Right forelimb (tissue), 1 donor: ENCODE data around the gene LARP4B.

ENCODE experiments used
- DNase-seq: peaks from one replicate; pipeline ENCODE4 v3.0.0-alpha.2; 2018

LARP4B gene

DNA sequence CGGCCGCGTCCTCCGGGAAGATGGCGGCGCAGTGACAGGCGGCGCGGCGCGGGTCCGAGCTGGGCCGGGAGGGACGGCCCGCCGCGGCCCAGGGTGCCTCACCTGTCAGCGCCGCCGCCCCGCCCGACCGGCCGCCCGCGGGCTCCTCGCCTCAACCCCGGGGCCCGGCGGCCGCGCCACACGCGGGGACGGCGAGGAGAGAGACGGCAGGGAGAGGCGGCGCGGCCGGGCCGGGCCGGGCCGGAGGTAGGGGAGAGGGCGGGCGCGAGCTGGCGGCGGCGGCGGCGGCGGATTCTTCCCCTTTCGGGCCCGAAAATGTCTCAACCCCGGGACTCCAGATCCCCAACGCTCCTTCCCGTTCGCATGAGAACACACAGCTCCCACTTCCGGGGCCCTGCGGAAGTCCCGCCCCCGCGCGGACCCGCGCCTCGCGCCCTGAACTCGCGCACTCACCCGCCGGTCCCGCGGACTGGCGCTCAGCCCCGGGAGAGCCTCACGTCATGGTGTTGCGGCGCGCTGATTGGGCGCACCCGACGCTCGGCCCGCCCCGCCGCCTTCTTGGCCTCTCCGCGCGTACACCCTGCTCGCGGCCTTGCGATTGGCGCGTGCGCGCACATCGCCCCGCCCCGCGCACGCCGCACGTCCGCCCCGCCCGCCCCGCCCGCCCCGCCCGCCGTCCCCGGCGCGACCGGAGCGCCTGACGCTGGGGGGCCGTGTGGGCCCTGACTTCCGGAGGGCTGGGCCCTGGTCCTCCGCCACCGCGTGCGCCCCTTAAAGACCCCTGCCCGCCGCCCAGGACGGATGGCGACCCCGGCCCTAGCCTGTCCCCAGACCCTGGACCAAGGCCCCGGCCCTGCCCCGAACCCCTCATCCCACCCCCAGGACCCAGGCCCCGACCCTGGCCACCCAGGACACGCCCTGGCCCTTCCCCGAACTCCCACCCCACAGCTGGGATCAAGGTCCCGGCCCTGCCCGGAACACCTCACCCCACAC, at the start of gene LARP4B:
Gene LARP4B, minus strand, starts transcription at position 380 of the 993 bp plus-strand sequence. CDS start 45,984 bp downstream, outside the sequence.
- DNase-seq = peak; percentile 99

DNA sequence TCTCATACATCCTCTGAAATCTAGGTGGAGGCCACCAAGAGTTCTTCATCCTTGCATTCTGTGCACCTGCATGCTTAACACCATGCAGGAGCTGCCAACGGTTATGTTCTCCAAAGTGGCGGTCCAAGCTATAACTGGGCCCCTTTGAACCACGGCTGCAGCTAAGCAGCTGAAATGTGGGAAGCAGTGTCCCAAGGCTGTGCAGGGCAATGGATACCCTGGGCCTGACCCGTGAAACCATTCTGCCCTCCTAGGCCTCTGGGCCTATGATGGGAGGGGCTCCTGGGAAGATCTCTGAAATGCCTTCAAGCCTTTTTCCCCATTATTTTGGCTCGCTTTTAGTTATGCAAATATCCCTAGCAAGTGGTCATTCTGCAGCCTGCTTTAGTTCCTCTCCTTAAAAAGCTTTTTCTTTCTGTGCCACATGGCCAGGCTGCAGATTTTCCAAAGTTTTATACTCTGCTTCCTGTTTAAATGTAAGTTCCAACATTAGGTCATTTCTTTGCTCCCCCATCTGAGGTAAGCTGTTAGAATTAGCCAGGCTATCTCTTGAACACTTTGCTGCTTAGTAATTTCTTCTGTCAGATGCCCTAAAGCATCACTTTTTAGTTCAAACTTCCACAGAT, 49.1 kb upstream of the LARP4B start:
- DNase-seq = no peak

DNA sequence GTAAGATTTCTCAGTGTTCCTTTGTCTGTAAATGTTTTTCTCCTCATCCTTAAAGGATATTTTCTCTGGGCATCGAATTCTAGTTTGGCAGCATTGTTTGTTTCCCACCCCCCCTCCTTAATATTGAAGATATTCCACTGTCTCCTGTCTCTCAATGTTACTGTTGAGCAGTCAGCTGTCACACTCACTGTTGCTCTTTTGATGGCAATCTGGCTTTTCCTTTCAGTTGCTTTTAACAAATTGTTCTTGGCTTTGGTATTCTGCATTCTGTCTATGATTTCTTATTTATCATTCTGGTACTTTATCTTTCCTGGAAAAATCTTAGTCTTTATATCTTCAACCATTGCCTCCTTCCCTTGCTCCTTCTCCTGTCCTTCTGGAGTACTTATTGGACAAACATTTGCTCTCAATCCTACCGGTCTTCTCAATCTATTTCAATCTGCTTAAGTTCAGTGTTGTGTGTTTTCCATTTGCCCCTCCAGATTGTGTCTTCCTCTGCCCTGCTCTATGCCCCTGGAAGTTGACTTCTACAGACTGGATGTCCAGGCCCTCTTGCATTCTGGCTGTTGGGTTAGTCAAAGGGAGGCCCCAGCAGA, 47.4 kb upstream of the LARP4B start:
- DNase-seq = no peak

DNA sequence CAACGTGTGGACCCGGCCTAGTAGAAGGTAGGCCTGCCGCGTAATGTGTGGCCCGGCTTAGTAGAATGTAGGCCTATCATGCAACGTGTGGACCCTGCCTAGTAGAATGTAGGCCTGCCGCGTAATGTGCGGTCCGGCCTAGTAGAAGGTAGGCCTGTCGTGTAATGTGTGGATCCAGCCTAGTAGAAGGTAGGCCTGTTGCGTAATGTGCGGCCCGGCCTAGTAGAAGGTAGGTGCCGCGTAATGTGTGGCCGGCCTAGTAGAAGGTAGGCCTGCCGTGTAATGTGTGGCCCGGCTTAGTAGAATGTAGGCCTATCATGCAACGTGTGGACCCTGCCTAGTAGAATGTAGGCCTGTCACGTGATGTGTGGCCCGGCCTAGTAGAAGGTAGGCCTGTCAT, 44.8 kb upstream of the LARP4B start:
- DNase-seq = no peak

DNA sequence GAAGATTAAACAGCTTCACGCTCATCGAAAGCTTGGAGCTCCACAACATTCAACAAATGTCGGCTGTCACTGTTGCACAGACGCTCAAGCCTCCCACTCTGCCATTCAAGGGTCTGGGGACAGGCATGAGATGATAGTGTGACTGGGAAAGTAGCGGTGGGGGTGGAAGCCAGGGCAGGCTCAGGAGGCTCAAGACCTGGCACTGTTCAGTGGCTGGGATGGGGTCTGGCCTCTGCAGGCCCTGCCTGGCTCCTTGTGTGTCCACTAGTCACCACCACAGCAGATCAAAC, 43.2 kb upstream of the LARP4B start:
- DNase-seq = no peak

DNA sequence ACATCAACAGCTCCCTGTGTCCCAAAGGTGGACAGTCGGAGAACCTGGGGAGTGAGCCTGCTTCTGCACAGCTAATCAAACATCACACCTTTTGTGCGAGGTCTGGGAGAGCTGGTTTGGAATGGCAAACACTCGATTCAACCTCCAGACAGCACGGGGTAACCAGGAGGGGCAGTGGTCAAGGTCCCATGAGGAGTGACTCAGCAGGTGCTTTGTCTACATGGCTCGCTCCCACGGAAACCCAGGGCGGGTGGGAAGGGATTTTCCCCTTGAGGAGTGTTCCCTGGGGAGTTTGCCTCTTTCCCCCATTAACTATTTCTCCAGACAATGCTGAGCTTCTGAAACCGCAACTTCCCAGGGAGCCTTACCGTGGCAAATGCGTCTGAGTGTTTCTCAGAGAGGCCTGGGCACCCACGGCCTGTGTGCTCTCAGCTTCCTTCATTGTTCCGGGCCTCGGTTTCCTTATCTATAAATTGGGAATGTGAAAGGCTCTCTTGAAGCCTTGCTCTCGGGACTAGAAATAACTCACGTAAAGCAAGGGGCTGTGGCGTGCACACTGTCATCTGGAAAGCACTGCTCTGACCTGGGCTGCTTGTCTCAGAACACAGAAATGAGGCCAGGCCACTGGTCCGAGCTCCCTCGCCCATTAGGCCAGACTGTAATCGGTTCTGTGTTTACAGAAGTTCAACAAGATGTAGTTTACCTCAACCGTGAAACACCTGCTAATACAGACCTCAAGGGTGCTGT, 42.7 kb upstream of the LARP4B start:
- no peak for DNase-seq

DNA sequence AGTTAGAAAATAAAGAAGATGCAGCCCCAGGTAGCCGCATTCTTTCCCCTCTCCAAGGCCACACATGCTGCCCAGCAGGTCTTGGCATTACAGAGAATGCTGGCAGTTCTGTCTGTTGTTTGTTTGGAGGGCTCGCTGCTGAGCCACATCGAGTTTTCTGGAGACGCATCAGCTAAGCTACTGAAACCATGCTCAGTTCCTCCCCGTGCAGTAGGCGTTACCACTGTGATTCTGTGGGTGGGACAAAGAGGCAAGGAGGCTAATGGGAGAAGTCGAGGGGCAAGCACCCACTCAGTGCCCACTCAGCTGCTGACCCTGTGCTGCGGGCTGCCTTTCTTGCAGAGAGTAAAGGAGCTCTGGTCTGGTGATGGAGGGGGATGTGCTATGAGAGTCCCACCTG, 41.3 kb upstream of the LARP4B start:
- no peak for DNase-seq

DNA sequence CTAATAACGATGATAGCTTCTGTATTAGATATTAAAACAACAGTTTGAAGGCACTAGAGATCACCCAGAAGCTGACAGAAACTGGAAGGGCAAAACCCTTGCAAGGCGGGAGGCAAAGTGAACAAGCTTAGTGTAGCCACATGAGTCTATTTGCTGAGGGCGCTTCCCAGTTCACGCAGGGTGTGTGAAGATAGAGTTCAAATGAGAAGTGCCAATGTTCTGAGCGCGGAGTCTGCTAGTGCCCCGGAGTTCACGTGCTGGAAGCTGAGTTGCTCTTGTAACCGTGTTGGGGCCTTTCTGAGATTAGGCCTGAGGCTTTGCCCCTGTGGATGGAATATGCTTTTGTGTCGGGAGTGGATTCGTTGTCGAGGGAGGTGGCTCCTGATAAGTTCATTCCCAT, 40.1 kb upstream of the LARP4B start:
- no peak for DNase-seq

DNA sequence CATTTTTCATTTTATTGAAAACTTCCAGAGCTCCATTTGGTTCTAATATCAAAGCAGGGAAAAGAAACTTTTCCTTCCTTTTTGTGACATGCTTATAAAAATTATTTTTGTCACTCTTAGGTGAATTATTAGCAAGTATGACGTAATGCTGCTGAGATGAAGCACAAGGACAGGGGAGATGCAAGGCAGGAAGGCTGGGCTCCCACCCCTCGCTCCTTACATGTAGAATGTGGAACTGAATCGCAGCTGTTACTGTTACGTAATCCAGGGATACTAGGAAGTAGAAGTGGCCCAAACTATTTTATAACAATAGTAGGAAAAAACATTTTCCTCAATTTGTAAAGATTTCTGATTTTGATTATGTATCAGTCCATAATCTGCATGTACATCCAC, 39.6 kb upstream of the LARP4B start:
- DNase-seq = no peak

DNA sequence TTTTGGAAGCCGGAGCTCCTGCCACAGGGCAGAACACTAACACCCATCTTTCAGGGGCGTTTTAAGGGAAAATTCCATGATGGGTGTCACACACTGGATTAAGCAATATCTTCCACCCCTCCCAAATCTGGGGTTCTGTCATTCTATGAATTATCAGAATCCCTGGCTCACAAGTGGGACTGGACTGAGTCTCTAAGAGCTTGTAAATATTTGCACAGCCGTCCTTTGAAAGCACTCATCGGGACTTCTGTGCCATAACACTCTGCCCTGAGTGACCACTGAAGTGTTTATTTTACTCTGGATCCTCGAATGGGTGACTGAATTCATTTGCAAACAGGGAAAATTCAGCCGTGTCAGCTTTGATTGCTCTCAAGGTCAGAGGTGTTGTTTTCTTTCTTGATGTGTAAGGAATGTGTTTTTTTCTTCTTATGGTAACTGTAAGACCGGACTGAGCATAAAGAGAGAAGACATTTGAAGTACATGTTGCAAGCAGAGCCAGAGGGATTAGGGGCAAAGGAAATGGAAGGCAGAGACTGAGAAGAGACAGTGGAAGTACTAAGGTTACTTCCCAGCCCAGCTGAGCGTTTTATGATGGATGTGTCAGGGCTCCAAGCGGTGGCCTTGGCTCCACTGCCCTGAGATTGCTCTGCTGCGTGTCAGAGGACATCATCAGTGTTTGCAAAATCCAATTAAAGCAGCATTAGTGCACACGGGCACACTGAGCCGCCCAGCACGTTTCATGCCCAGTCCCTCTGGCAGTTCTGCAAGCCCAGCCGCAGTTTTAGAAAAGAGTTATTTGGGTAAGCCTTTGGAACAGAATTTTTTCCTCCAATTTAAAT, 39.0 kb upstream of the LARP4B start:
- DNase-seq = no peak

DNA sequence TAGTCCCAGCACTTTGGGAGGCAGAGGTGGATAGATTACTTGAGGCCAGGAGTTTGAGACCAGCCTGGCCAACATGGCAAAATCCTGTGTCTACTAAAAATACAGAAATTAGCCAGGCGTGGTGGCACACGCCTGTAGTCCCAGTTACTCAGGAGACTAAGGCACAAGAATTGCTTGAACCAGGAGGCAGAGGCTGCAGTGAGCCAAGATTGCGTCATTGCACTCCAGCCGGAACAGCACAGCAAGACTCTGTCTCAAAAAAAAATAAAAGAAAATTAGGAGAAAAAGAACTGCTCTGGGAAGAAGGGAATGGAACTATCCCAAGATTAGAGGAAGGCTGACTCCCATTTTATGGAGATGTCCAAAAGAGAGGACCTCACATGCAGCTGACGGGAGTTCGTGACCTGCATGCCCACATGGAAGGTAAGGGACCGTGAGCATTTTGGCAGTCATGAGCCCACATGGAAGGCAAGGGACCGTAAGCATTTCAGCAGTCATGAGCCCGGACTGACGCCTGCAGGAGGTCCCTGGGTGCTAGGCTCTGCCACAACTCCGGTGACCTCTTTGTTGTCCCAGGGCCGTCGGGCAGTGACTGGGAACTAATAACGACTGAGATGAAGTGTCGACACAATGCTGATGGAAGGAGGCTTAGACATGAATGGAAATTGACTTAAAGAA, 38.1 kb upstream of the LARP4B start:
- no peak for DNase-seq

DNA sequence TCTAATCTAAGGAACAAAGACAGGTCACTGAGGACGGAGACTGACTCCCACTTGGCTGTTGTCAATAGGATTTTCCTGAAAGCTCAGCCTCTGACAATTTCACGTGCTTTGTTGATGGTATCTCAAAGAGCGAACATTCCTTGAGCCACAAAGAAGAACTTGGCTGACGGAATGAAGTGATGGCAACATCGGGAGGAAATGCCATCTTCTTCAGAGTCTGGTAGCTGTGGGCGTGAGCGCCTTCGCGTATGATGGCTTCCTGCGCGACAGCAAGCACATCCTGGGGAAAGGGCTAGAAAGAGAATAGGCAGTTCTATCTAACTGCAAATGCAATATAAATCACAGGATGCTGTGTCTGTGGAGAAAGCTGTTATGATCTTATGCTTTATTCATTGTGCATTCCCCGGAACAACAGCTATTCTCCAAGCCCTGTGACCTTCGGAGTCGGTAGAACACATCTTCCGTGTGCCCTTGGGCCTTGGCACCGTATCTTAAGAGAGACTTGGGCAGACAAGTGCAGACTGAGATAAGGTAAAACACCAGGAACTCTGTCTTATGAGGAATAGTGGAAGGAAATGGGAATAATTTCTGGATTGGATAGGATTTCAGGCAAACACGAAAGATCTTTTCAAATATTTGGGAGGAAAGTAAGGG, 37.2 kb upstream of the LARP4B start:
- no peak for DNase-seq

DNA sequence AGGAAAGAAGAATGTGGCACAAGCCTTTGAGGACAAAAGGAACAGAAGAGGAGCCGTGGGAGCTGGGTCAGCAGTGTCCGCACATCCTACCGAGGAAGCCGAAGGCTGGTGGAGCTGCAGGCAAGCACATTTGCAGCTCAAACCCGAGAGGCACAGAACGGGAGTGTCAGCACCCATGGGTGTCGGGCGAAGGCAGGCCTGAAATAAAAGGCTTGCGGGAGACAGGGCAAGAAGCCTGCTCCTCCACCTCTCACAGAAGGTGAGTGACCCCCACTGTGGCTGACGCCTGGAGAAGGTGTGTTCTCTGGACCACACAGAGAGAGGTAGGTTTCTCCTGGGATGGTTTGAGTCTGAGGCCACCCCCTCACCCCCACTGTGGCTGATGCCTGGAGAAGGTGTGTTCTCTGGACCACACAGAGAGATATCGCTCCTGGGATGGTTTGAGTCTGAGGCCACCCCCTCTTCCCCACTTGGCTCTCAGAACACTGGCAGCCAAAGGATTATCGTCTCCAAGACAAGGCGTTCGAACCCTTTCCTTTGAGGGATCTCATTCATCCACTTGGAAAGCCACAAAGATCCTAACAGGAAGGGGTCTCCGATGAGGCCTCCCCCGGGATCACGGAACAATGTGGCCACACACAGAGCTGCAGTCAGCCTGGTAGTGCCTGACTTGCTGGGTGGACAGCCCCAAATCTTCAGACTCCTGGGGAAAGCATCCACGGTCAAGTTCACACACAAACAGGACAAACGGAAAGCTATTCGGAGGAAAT, 35.1 kb upstream of the LARP4B start:
- no peak for DNase-seq

DNA sequence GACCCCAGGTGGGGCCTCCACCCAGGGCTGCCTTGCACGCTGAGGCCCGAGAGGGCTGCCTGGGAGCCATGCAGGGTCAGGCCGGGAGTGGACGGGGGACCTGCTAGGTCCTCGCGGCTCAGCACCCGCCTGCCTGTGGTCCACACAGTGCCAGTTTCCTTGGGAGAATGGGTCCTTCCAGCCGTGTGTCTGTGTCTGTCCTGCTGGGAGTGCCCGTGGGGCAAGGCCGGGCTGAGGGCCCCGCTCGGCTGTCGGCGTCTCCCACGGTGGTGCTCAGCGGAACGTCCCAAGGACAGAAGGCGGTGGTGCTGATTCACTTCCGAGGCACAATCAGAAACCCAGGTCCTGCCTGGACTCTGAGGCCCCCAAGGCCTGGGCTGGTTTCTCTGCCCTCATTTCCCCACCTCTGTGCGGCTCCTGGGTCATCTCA, 33.5 kb upstream of the LARP4B start:
- DNase-seq = no peak

DNA sequence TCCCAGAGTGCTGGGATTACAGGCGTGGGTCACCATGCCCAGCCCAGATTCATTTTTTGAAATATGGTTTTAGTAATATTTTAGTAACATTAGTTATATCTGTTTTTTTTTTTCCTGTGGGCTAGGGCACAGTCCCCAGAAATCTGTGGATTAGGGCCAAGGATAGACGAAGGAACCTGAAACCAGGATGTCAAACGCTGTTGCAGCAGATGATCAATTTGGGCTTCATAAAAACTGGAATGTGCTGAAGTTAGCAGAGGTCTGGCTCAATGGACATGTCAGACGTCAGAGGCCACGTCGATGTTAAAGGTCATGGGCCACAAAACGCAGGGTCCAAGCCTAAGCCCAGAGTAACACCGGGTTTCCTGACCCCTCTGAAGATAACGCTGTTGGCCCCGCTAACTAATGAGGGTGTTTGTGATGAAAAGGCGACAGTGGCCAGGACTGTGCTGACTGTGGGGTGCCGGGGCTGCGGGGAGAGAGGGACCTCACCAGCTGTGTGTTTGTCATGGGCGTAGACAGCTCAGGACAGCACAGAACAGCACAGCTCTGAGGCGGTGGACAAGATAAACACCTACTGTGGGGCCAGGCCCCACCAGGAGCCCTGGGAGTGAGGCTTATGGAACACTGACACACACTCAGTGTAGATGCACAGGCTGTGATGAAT, 32.9 kb upstream of the LARP4B start:
- no peak for DNase-seq

DNA sequence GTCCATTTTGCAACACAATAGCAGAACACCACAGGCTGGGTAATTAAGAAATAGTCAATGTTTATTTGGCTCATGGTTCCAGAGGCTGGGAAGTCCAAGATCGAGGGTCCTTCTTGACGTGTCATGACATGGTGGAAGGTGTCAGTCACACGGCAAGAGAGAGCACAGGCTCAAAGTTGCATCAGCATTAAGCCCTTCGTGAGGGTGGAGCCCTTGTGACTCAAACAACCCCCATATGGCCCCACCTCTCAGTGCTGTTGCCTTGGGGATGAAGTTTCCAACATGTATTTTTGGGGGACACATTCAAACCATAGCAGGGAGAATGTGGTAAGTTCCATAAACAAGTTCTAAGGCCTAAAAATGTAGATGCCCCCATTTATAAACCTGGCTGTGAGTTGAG, 32.1 kb upstream of the LARP4B start:
- DNase-seq = no peak

DNA sequence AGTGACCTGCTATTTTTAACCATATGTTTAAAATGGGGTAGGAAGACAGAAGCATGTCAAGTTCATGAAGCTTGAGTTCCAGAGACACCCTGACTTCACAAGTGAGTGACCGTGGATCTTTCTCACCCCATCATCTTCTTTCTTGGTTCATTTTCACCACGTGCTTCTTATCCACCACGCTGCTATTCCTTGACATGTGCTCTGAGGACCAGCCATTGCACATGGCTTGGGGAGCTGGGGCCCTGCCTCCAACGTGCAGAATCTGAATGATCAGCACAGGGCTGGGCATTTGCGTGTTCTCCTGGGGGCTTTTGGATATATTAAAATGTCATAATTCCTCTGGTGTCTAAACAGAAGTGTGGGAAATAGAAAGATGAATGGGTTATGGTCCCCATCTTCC, 31.7 kb upstream of the LARP4B start:
- peak; percentile 9 for DNase-seq

DNA sequence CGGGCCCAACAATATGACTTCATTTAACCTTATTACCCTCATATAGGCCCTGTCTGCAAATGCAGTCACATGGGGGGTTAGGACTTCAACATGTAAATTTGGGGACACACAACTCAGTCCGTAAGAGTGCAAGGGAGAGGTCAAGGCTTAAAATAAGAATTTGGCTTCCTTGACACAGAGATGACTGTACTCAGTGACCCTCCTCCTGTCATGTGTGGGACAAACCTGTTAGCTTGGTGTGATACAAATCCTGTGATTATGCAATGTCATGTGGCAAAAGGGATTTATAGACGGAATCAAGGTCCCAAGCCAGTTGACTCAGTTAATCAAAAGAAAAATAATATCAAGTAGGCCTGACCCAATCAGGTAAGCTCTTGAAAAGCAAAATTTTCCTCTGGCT, 30.8 kb upstream of the LARP4B start:
- DNase-seq = peak; percentile 16

DNA sequence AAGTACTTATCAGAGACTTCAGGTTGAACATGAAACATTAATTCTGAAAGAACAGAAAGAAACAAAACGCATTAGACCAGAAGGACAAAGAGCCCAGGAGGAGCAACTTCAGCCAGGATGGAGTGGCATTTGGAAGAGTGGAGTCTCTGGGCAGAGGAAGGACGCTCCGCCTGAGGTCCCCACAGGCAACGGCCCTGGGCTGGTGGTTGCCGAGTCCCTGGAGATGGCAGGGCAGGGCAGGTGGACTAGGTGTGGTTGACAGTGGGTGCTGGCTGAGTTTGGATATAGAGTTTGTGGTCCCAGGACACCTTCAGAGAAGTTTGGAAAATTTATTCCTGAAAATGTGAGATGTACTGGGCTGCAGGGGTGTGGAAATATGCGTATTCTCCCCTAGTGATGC, 27.4 kb upstream of the LARP4B start:
- DNase-seq = no peak

DNA sequence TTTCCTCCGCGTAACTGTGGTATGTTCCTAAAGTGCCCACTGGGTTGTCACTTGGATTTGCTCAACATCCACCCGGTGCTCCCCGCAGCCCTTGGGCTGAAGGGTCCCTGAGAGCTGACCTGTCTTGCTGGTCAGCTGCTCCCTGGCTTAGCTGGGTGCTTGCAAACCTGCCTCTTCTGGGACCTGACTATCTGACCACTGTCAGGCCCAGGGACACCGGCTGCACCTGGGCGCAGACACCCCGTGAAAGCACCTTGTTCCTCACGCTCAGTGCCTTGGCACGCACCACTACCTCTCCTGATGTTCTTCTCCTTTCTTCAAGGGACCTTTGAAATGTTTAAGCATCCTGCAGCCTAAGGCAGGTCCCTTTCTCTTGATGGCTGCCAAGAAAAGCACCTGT, 26.6 kb upstream of the LARP4B start:
- no peak for DNase-seq
